HG02798 (cell line): ENCODE measurements around the gene FLYWCH2.
"Not testable (repeated sequence)": the region's sequence is repeated elsewhere in the genome, so short reads cannot be mapped to it uniquely, and the experiment has no call there.

Source experiments
- ATAC-seq: cut with Tn5 transposase; IDR thresholded peaks from one replicate; pipeline ENCODE4 v1.9.1; 2021; ENCODE audit warnings: mild to moderate bottlenecking; ENCODE audit not compliant: unreplicated experiment, poor library complexity

The FLYWCH2 gene

GRCh38 chr16:2933701-2934100 lies 50.7 kb downstream of the FLYWCH2 start:
- ATAC-seq, result no peak

GRCh38 chr16:2934450-2934849 lies 51.4 kb downstream of the FLYWCH2 start:
- no peak for ATAC-seq

GRCh38 chr16:2936436-2937011 lies 53.5 kb downstream of the FLYWCH2 start:
- ATAC-seq, result no peak

- ATAC-seq, result no peak
Observed at GRCh38 chr16:2937170-2937569, 54.2 kb downstream of the FLYWCH2 start.

GRCh38 chr16:2938206-2938605 lies 55.2 kb downstream of the FLYWCH2 start:
- ATAC-seq, result no peak

- ATAC-seq, result no peak
Observed at GRCh38 chr16:2939968-2940367, 57.0 kb downstream of the FLYWCH2 start.

GRCh38 chr16:2942045-2942444 lies 59.0 kb downstream of the FLYWCH2 start:
- ATAC-seq, result no peak

- not testable (repeated sequence) for ATAC-seq
Observed at GRCh38 chr16:2943716-2944115, 60.7 kb downstream of the FLYWCH2 start.

- ATAC-seq, result no peak
Observed at GRCh38 chr16:2946649-2947048, 63.6 kb downstream of the FLYWCH2 start.
